H9 (cell line): Measurements from ENCODE around the gene CHURC1. TPM values are rescaled to one million over a fixed set of nuclear protein-coding genes. Genes with fewer than 3 reads are reported as not detected.

Experiments
- DNase-seq: peaks from one replicate; pipeline ENCODE4 v3.0.0-alpha.2; 2017
- H2AFZ ChIP-seq: one replicate; pipeline ENCODE4 v1.6.1; 2013; ENCODE audit warnings: mild to moderate bottlenecking, low read length, control low read depth, moderate library complexity
- H2AK5ac ChIP-seq: 2 replicates; pipeline ENCODE4 v1.6.1; 2013; ENCODE audit warnings: low read length, control low read depth, mixed read lengths; ENCODE audit not compliant: insufficient read length
- H2BK120ac ChIP-seq: one replicate; pipeline ENCODE4 v1.6.1; 2013; ENCODE audit warnings: low read depth, mild to moderate bottlenecking, low read length, control low read depth, inconsistent platforms; ENCODE audit not compliant: poor library complexity, severe bottlenecking
- H2BK12ac ChIP-seq: 2 replicates; pipeline ENCODE4 v1.6.1; 2013; ENCODE audit warnings: low read length, control low read depth, mixed read lengths, low read depth; ENCODE audit not compliant: insufficient read length
- H2BK15ac ChIP-seq: 2 replicates; pipeline ENCODE4 v1.6.1; 2013; ENCODE audit warnings: low read depth, low read length, control low read depth
- H2BK20ac ChIP-seq: one replicate; pipeline ENCODE4 v1.6.1; 2013; ENCODE audit warnings: low read depth, mild to moderate bottlenecking, low read length, control low read depth, inconsistent platforms; ENCODE audit not compliant: poor library complexity, severe bottlenecking
- H2BK5ac ChIP-seq: 2 replicates; pipeline ENCODE4 v1.6.1; 2013; ENCODE audit warnings: low read length, control low read depth, mixed read lengths; ENCODE audit not compliant: insufficient read length
- H3K14ac ChIP-seq: 2 replicates; pipeline ENCODE4 v1.6.1; 2013; ENCODE audit warnings: low read length, control low read depth; ENCODE audit not compliant: insufficient read depth
- H3K18ac ChIP-seq: 2 replicates; pipeline ENCODE4 v1.6.1; 2013; ENCODE audit warnings: low read depth, mild to moderate bottlenecking, mixed read lengths, low read length, control low read depth; ENCODE audit not compliant: insufficient read length
- H3K23ac ChIP-seq: 2 replicates; pipeline ENCODE4 v1.6.1; 2013; ENCODE audit warnings: low read length, control low read depth, mixed read lengths, low read depth; ENCODE audit not compliant: insufficient read length
- H3K23me2 ChIP-seq: 2 replicates; pipeline ENCODE4 v1.6.1; 2013; ENCODE audit warnings: low read depth, mild to moderate bottlenecking, mixed read lengths, low read length, control low read depth; ENCODE audit not compliant: insufficient read length, poor library complexity, severe bottlenecking
- H3K27ac ChIP-seq: 2 replicates; pipeline ENCODE4 v1.5.1; 2013; ENCODE audit warnings: low read length, control low read depth, mixed read lengths, low read depth; ENCODE audit not compliant: insufficient read length
- H3K27me3 ChIP-seq: 2 replicates; pipeline ENCODE4 v1.6.1; 2013; ENCODE audit warnings: low read length, control low read depth, inconsistent platforms; ENCODE audit not compliant: insufficient read depth
- H3K4ac ChIP-seq: 2 replicates; pipeline ENCODE4 v1.6.1; 2013; ENCODE audit warnings: low read depth, mild to moderate bottlenecking, control low read depth, inconsistent platforms, low read length, moderate library complexity
- H3K4me1 ChIP-seq: 2 replicates; pipeline ENCODE4 v1.6.1; 2013; ENCODE audit warnings: low read length, control low read depth, inconsistent platforms; ENCODE audit not compliant: insufficient read depth
- H3K4me2 ChIP-seq: 2 replicates; pipeline ENCODE4 v1.6.1; 2013; ENCODE audit warnings: low read length, control low read depth, mixed read lengths; ENCODE audit not compliant: insufficient read length, insufficient read depth
- H3K56ac ChIP-seq: 2 replicates; pipeline ENCODE4 v1.6.1; 2013; ENCODE audit warnings: low read depth, mild to moderate bottlenecking, mixed read lengths, low read length, control low read depth; ENCODE audit not compliant: insufficient read length
- H3K79me1 ChIP-seq: 2 replicates; pipeline ENCODE4 v1.6.1; 2013; ENCODE audit warnings: low read depth, mild to moderate bottlenecking, moderate library complexity, low read length, control low read depth, inconsistent platforms; ENCODE audit not compliant: insufficient read depth, poor library complexity, severe bottlenecking
- H3K79me2 ChIP-seq: 2 replicates; pipeline ENCODE4 v1.6.1; 2013; ENCODE audit warnings: low read length, control low read depth, inconsistent platforms; ENCODE audit not compliant: insufficient read depth
- H3K9ac ChIP-seq: 2 replicates; pipeline ENCODE4 v1.6.1; 2013; ENCODE audit warnings: low read length, control low read depth, mixed read lengths; ENCODE audit not compliant: insufficient read length; ENCODE audit errors: extremely low read depth
- H3K9me3 ChIP-seq: one replicate; pipeline ENCODE4 v1.6.1; 2013; ENCODE audit warnings: low read depth, low read length, inconsistent platforms; ENCODE audit not compliant: control insufficient read depth
- H3T11ph ChIP-seq: one replicate; pipeline ENCODE4 v1.6.1; 2013; ENCODE audit warnings: mild to moderate bottlenecking, low read length, control low read depth, inconsistent platforms
- H4K20me1 ChIP-seq: one replicate; pipeline ENCODE4 v1.6.1; 2013; ENCODE audit not compliant: control insufficient read depth, insufficient read length, insufficient read depth
- H4K5ac ChIP-seq: 2 replicates; pipeline ENCODE4 v1.6.1; 2013; ENCODE audit warnings: low read depth, mild to moderate bottlenecking, mixed read lengths, low read length, control low read depth; ENCODE audit not compliant: insufficient read length
- H4K8ac ChIP-seq: replicated peaks from 2 replicates; pipeline ENCODE4 v1.6.1; 2013; ENCODE audit warnings: low read length, control low read depth, mixed read lengths, low read depth; ENCODE audit not compliant: insufficient read length
- H4K91ac ChIP-seq: 2 replicates; pipeline ENCODE4 v1.6.1; 2013; ENCODE audit warnings: low read depth, mild to moderate bottlenecking, moderate library complexity, mixed read lengths, low read length, control low read depth; ENCODE audit not compliant: insufficient read length
- H3K27ac Mint-ChIP-seq, 3 experiments: 2 replicates in 2 of 3; 3 replicates in 1 of 3; pipeline ENCODE4 v1.8.0; 2020 to 2021; ENCODE audit warnings: mixed read lengths in 3 of 3, mild to moderate bottlenecking in 1 of 3, moderate library complexity in 1 of 3
- H3K27me3 Mint-ChIP-seq: 2 replicates; pipeline ENCODE4 v1.8.0; 2021; ENCODE audit warnings: low read depth, mild to moderate bottlenecking, moderate library complexity, mixed read lengths
- H3K36me3 Mint-ChIP-seq, 3 experiments: 2 replicates in 2 of 3; 3 replicates in 1 of 3; pipeline ENCODE4 v1.8.0; 2020 to 2021; ENCODE audit warnings: low read depth in 3 of 3, mixed read lengths in 3 of 3; ENCODE audit not compliant: insufficient read depth in 1 of 3
- H3K4me1 Mint-ChIP-seq, 2 experiments: 2 replicates each; pipeline ENCODE4 v1.8.0; 2020; ENCODE audit warnings: mixed read lengths in 2 of 2
- H3K4me3 Mint-ChIP-seq, 2 experiments: 2 replicates in 1 of 2; 3 replicates in 1 of 2; pipeline ENCODE4 v1.8.0; 2020 to 2021; ENCODE audit warnings: mild to moderate bottlenecking in 2 of 2, mixed read lengths in 2 of 2, moderate library complexity in 1 of 2
- H3K9me3 Mint-ChIP-seq, 2 experiments: 2 replicates in 1 of 2; 3 replicates in 1 of 2; pipeline ENCODE4 v1.8.0; 2020; ENCODE audit warnings: mild to moderate bottlenecking in 2 of 2, mixed read lengths in 2 of 2, moderate library complexity in 1 of 2
- CTCF ChIP-seq: fragments of 200-600 bp; sonication (generic); conservative IDR thresholded peaks from 3 replicates; pipeline ENCODE4 v1.8.0; 2021; ENCODE audit warnings: antibody characterized with exemption, mild to moderate bottlenecking
- WGBS: extraction: QIAGEN DNeasy Blood & Tissue Kit; methylation state at CpG from one replicate; pipeline ENCODE4 v1.1.7; 2013; ENCODE audit warnings: missing lambda C conversion rate, low lambda C conversion rate, mixed read lengths; ENCODE audit not compliant: insufficient read length; ENCODE audit errors: extremely low coverage; 5-methylcytosine and 5-hydroxymethylcytosine counted together
- total RNA-seq: library from RNA; stranded (reverse); gene quantifications from 2 replicates; pipeline ENCODE4 v1.2.1, GENCODE V29; 2021

CHURC1 gene
- total RNA-seq, 1 experiment from 2014 or later: 58.7 TPM

GRCh38 chr14:64973826-64974225 lies 59.6 kb downstream of the CHURC1 start:
- Histone ChIP-seq H3K9me3 (no peaks in the 10 kb centered on the region), H3K14ac (no peak overlapping the region), H2BK15ac (no peak overlapping the region), H3K4me2 (no peak overlapping the region), H3K9ac (no peak overlapping the region), H3K27ac (no peak overlapping the region), H2BK20ac (no peak overlapping the region), H2BK12ac (no peak overlapping the region), H3K18ac (no peak overlapping the region), H3K27me3 (no peaks in the 10 kb centered on the region), H3K4me1 (peaks cover 19% of the 10 kb centered on the region; the same call in 1 of the 2 replicates), H4K91ac (no peak overlapping the region), H3K23me2 (no peaks in the 10 kb centered on the region), H3K79me2 (no peaks in the 10 kb centered on the region), H3K56ac (no peak overlapping the region), H3K4ac (no peak overlapping the region), H4K8ac (no peak overlapping the region), H2AFZ (no peak overlapping the region), H3K23ac (no peak overlapping the region), H2BK5ac (no peak overlapping the region), H3K79me1 (no peaks in the 10 kb centered on the region), H4K5ac (no peak overlapping the region), H2BK120ac (no peak overlapping the region), H3T11ph (no peak overlapping the region), H4K20me1 (no peaks in the 10 kb centered on the region), H2AK5ac (no peak overlapping the region)
- Mint-ChIP-seq H3K27me3 (peaks cover 32% of the 10 kb centered on the region), H3K9me3 (no peaks in the 10 kb centered on the region), H3K4me3 (no peak overlapping the region; a peak in 1 of 5 replicates), H3K36me3 (0 out of 7 replicates have a peak, but pooled peaks cover 0 to 2% (median 0%) of the 10 kb centered on the region in 3 experiments), H3K27ac (no peak overlapping the region), H3K4me1 (peaks cover 51 to 63% of the 10 kb centered on the region in 2 experiments)
- DNase-seq: no peak
- TF ChIP-seq CTCF: no peak
- no CpG with 5 or more reads among the region's 9 CpGs for WGBS
